Progenitor cell of endocrine pancreas (in vitro differentiated cells): Measurements from ENCODE around the gene ZFX. TPM values are rescaled to one million over a fixed set of nuclear protein-coding genes. Genes with fewer than 3 reads are reported as not detected.

ENCODE experiments used
- DNase-seq: peaks from one replicate; pipeline ENCODE4 v3.0.0; 2021; ENCODE audit warnings: low spot score; ENCODE audit not compliant: unreplicated experiment
- H3K27ac Mint-ChIP-seq: 2 replicates; pipeline ENCODE4 v1.8.0; 2021; ENCODE audit warnings: mild to moderate bottlenecking, moderate library complexity, mixed read lengths
- H3K27me3 Mint-ChIP-seq: 2 replicates; pipeline ENCODE4 v1.8.0; 2021; ENCODE audit warnings: mixed read lengths
- H3K36me3 Mint-ChIP-seq: 2 replicates; pipeline ENCODE4 v1.8.0; 2022; ENCODE audit warnings: mixed read lengths; ENCODE audit not compliant: insufficient read depth
- H3K4me1 Mint-ChIP-seq: 2 replicates; pipeline ENCODE4 v1.8.0; 2021; ENCODE audit warnings: low read depth, mixed read lengths
- H3K4me3 Mint-ChIP-seq: 2 replicates; pipeline ENCODE4 v1.8.0; 2021; ENCODE audit warnings: low read depth, mild to moderate bottlenecking, moderate library complexity, mixed read lengths
- H3K9me3 Mint-ChIP-seq: 2 replicates; pipeline ENCODE4 v1.8.0; 2021; ENCODE audit warnings: low read depth, mixed read lengths
- CTCF ChIP-seq: fragments of 200-600 bp; sonication (generic); IDR thresholded peaks from one replicate; pipeline ENCODE4 v1.5.0; 2021; ENCODE audit warnings: antibody characterized with exemption, mild to moderate bottlenecking; ENCODE audit not compliant: unreplicated experiment
- total RNA-seq: library from RNA; stranded (reverse); gene quantifications from 2 replicates; pipeline ENCODE4 v1.2.1, GENCODE V29; 2021

The ZFX gene
- total RNA-seq, 1 donor from 2014 or later: 113 TPM

- DNase-seq: no peak
- Mint-ChIP-seq H3K36me3 (no peaks in the 10 kb centered on the region), H3K27ac (no peak overlapping the region), H3K4me1 (peaks cover 6% of the 10 kb centered on the region), H3K4me3 (no peak overlapping the region), H3K9me3 (no peaks in the 10 kb centered on the region), H3K27me3 (peaks cover 4% of the 10 kb centered on the region)
- TF ChIP-seq CTCF: no peak
These were observed 107.5 kb downstream of the ZFX start for GRCh38 chrX:24257011-24257410.

- DNase-seq: no peak
- Mint-ChIP-seq H3K27me3 (peaks cover 11% of the 10 kb centered on the region), H3K9me3 (no peaks in the 10 kb centered on the region), H3K27ac (no peak overlapping the region), H3K4me3 (no peak overlapping the region), H3K36me3 (no peaks in the 10 kb centered on the region), H3K4me1 (peaks cover 5% of the 10 kb centered on the region)
- TF ChIP-seq CTCF: peak; percentile 76
These were observed 110.2 kb downstream of the ZFX start for GRCh38 chrX:24259544-24260240.

GRCh38 chrX:24260842-24261550 lies 111.5 kb downstream of the ZFX start:
- H3K27me3 Mint-ChIP-seq: peaks cover 11% of the 10 kb centered on the region
- no peak overlapping the region for H3K4me3 Mint-ChIP-seq
- H3K27ac Mint-ChIP-seq: no peak overlapping the region
- H3K36me3 Mint-ChIP-seq: no peaks in the 10 kb centered on the region
- TF ChIP-seq CTCF: no peak
- DNase-seq: no peak
- no peaks in the 10 kb centered on the region for H3K9me3 Mint-ChIP-seq
- peaks cover 6% of the 10 kb centered on the region for H3K4me1 Mint-ChIP-seq

- Mint-ChIP-seq H3K4me1 (peaks cover 6% of the 10 kb centered on the region), H3K27ac (no peak overlapping the region), H3K27me3 (peaks cover 11% of the 10 kb centered on the region), H3K36me3 (no peaks in the 10 kb centered on the region), H3K9me3 (no peaks in the 10 kb centered on the region), H3K4me3 (no peak overlapping the region)
- no peak for DNase-seq
- TF ChIP-seq CTCF: no peak
These were observed 112.8 kb downstream of the ZFX start for GRCh38 chrX:24262309-24262708.

GRCh38 chrX:24264383-24264782 lies 114.9 kb downstream of the ZFX start:
- peaks cover 6% of the 10 kb centered on the region for H3K4me1 Mint-ChIP-seq
- H3K4me3 Mint-ChIP-seq: no peak overlapping the region
- TF ChIP-seq CTCF: no peak
- DNase-seq: no peak
- H3K9me3 Mint-ChIP-seq: no peaks in the 10 kb centered on the region
- no peaks in the 10 kb centered on the region for H3K36me3 Mint-ChIP-seq
- no peak overlapping the region for H3K27ac Mint-ChIP-seq
- H3K27me3 Mint-ChIP-seq: peaks cover 11% of the 10 kb centered on the region

Other genes starting within 250 kb of the ZFX start
- gene APOO, start 241.8 kb upstream of the ZFX start, total RNA-seq: 75.9 and 92.4 TPM in 2 replicates
- 0.22 and 0.29 TPM in 2 replicates for gene CXorf58, start 241.7 kb upstream of the ZFX start, total RNA-seq
- gene KLHL15, start 122.5 kb upstream of the ZFX start, total RNA-seq: 16.0 and 16.2 TPM in 2 replicates
- 473 and 501 TPM in 2 replicates for gene EIF2S3, start 94.8 kb upstream of the ZFX start, total RNA-seq
- gene SUPT20HL2, start 164.3 kb downstream of the ZFX start, total RNA-seq: not detected in 2 replicates
- not detected in 2 replicates for gene SUPT20HL1, start 210.9 kb downstream of the ZFX start, total RNA-seq